ENCODE results near the gene GANAB. TPM values are rescaled to one million over a fixed set of nuclear protein-coding genes. Genes with fewer than 3 reads are reported as not detected.

Gene GANAB
- total and polyA plus RNA-seq, 8 donors = 270 to 341 (median 312) TPM

- Histone ChIP-seq H3K4me1 (peaks cover 23 to 52% of the 10 kb centered on the region in 2 donors), H3K9me3 (no peaks in the 10 kb centered on the region), H3K27me3 (no peaks in the 10 kb centered on the region), H3K36me3 (peaks cover 0 to 57% of the 10 kb centered on the region in 2 donors), H3K27ac (no peak overlapping the region), H3K4me3 (no peak overlapping the region)
- ATAC-seq = no peak
- TF ChIP-seq CTCF (IDR thresholded peaks at IDR 0.05) = no peak
- intact Hi-C loops (cut with DNase I) = no loop called here
- DNase-seq = no peak
Measured at GRCh38 chr11:62603776-62604299, 42.6 kb downstream of the GANAB start.

GRCh38 chr11:62603072-62603408, 43.4 kb downstream of the GANAB start:
- peak overlapping the region in 1 of 2 donors; percentile 96 for H3K27ac ChIP-seq
- no peaks in the 10 kb centered on the region for H3K9me3 ChIP-seq
- no peaks in the 10 kb centered on the region for H3K27me3 ChIP-seq
- H3K36me3 ChIP-seq = peaks cover 0 to 55% of the 10 kb centered on the region in 2 donors
- DNase-seq (no peak), ATAC-seq (no peak)
- TF ChIP-seq CTCF (IDR thresholded peaks at IDR 0.05) = no peak
- H3K4me1 ChIP-seq = peaks cover 25 to 52% of the 10 kb centered on the region in 2 donors
- intact Hi-C loops (cut with DNase I) = no loop called here
- peak overlapping the region in 1 of 2 donors; percentile 98 for H3K4me3 ChIP-seq

- Histone ChIP-seq H3K27me3 (no peaks in the 10 kb centered on the region), H3K36me3 (peaks cover 0 to 57% of the 10 kb centered on the region in 2 donors), H3K9me3 (no peaks in the 10 kb centered on the region), H3K4me1 (peaks cover 25 to 50% of the 10 kb centered on the region in 2 donors), H3K4me3 (peak overlapping the region; percentile 98), H3K27ac (peak overlapping the region; percentile 96 to 97)
- TF ChIP-seq CTCF (IDR thresholded peaks at IDR 0.05) = no peak
- intact Hi-C loops (cut with DNase I) = no loop called here
- ATAC-seq (peak; percentile 64), DNase-seq (peak in 3 of 4 donors; percentile 70 to 87 (median 84))
Measured at GRCh38 chr11:62602141-62603071, 44.0 kb downstream of the GANAB start.

- peaks cover 25 to 53% of the 10 kb centered on the region in 2 donors for H3K4me1 ChIP-seq
- intact Hi-C loops (cut with DNase I) = no loop called here
- H3K9me3 ChIP-seq = no peaks in the 10 kb centered on the region
- peak; percentile 96 to 99 (median 98) for DNase-seq
- peak; percentile 90 for ATAC-seq
- peaks cover 0 to 57% of the 10 kb centered on the region in 2 donors for H3K36me3 ChIP-seq
- no peak for TF ChIP-seq CTCF (IDR thresholded peaks at IDR 0.05)
- no peaks in the 10 kb centered on the region for H3K27me3 ChIP-seq
- H3K27ac ChIP-seq = peak within 1 kb of the TSS; percentile 96 to 97
- peak within 1 kb of the TSS; percentile 98 for H3K4me3 ChIP-seq
Measured at GRCh38 chr11:62601372-62602140, 44.9 kb downstream of the GANAB start, which contains the start of gene MTA2. MTA2 (minus strand) TSS chr11:62601865; CDS start chr11:62601450, 415 bp downstream.

GRCh38 chr11:62601122-62601371, 45.4 kb downstream of the GANAB start:
- Histone ChIP-seq H3K9me3 (no peaks in the 10 kb centered on the region), H3K4me3 (peak overlapping the region; percentile 98), H3K36me3 (peaks cover 0 to 58% of the 10 kb centered on the region in 2 donors), H3K27me3 (no peaks in the 10 kb centered on the region), H3K27ac (peak overlapping the region; percentile 96 to 97), H3K4me1 (peaks cover 25 to 53% of the 10 kb centered on the region in 2 donors)
- no peak for TF ChIP-seq CTCF (IDR thresholded peaks at IDR 0.05)
- ATAC-seq (peak; percentile 29), DNase-seq (peak in 2 of 4 donors; percentile 61 to 92)
- intact Hi-C loops (cut with DNase I) = no loop called here

Measured in left lung (tissue), 10 donors.